ENCODE data around the gene ZNF800. TPM values are rescaled to one million over a fixed set of nuclear protein-coding genes. Genes with fewer than 3 reads are reported as not detected.

ZNF800 gene
- total and polyA plus RNA-seq, 2 of the 8 experiments (the other 6 are each of a cell fraction or from before 2014, with no cell fraction given) = 1.0 to 6.5 TPM

DNA sequence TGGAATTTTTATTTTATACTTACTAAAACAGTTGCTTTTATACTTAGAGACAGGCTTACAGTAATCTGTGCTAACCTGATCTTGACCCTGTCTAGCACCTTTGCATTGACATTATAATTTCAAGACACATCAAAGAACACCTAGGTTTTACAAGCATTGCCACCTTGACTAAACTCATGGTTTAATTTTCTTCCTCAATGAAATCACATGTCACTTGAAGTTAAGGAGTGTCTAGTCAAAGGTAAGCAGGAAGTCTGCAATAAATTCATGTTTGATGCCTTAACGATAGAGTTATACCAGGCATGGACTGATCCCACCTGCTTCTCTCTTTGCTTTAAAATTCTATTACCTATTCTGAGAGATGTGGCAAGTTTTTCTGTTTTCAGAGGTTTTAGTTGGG lies 62.4 kb downstream of the ZNF800 start (continued):
- TF ChIP-seq, protein P1, sequence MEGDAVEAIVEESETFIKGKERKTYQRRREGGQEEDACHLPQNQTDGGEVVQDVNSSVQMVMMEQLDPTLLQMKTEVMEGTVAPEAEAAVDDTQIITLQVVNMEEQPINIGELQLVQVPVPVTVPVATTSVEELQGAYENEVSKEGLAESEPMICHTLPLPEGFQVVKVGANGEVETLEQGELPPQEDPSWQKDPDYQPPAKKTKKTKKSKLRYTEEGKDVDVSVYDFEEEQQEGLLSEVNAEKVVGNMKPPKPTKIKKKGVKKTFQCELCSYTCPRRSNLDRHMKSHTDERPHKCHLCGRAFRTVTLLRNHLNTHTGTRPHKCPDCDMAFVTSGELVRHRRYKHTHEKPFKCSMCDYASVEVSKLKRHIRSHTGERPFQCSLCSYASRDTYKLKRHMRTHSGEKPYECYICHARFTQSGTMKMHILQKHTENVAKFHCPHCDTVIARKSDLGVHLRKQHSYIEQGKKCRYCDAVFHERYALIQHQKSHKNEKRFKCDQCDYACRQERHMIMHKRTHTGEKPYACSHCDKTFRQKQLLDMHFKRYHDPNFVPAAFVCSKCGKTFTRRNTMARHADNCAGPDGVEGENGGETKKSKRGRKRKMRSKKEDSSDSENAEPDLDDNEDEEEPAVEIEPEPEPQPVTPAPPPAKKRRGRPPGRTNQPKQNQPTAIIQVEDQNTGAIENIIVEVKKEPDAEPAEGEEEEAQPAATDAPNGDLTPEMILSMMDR (IDR thresholded peaks at IDR 0.05; ENCODE audit: control extremely low read depth in 1 of 3, insufficient read depth in 1 of 3, low read depth in 1 of 3, low read length in 3 of 3) = no peak
- TF ChIP-seq KDM4A (IDR thresholded peaks at IDR 0.05; ENCODE audit: low read depth, low read length, severe bottlenecking) (no peak), YY1 (IDR thresholded peaks at IDR 0.05; ENCODE audit: low read depth, low read length) (no peak), KDM1A (IDR thresholded peaks at IDR 0.05; ENCODE audit: borderline replicate concordance, low read length) (no peak), CTBP2 (IDR thresholded peaks at IDR 0.05; ENCODE audit: borderline replicate concordance, insufficient read depth, insufficient read length, low read length) (no peak)
